ENCODE measurements around the gene RCSD1.

The RCSD1 gene

GRCh38 chr1:167643441-167643840 lies 13.4 kb downstream of the RCSD1 start:
- no peak for DNase-seq (ENCODE audit: low spot score)

GRCh38 chr1:167644551-167644950 lies 14.5 kb downstream of the RCSD1 start:
- no peak for DNase-seq (ENCODE audit: low spot score)

GRCh38 chr1:167645140-167645541 lies 15.1 kb downstream of the RCSD1 start:
- DNase-seq (ENCODE audit: low spot score), result no peak

GRCh38 chr1:167645625-167646414 lies 15.8 kb downstream of the RCSD1 start:
- no peak for DNase-seq (ENCODE audit: low spot score)

GRCh38 chr1:167648252-167648849 lies 18.3 kb downstream of the RCSD1 start:
- no peak for DNase-seq (ENCODE audit: low spot score)

GRCh38 chr1:167648978-167649744 lies 19.1 kb downstream of the RCSD1 start:
- DNase-seq (ENCODE audit: low spot score), result no peak

GRCh38 chr1:167650269-167651160 lies 20.5 kb downstream of the RCSD1 start:
- no peak for DNase-seq (ENCODE audit: low spot score)

GRCh38 chr1:167651161-167651693 lies 21.2 kb downstream of the RCSD1 start:
- DNase-seq (ENCODE audit: low spot score), result no peak

GRCh38 chr1:167654975-167655575 lies 25.0 kb downstream of the RCSD1 start:
- DNase-seq (ENCODE audit: low spot score), result no peak

GRCh38 chr1:167656657-167657056 lies 26.6 kb downstream of the RCSD1 start:
- no peak for DNase-seq (ENCODE audit: low spot score)

- no peak for DNase-seq (ENCODE audit: low spot score)
Measured at GRCh38 chr1:167658574-167659328, 28.7 kb downstream of the RCSD1 start.

- no peak for DNase-seq (ENCODE audit: low spot score)
Measured at GRCh38 chr1:167659450-167659849, 29.4 kb downstream of the RCSD1 start.

GRCh38 chr1:167659881-167660280 lies 29.8 kb downstream of the RCSD1 start:
- no peak for DNase-seq (ENCODE audit: low spot score)

- no peak for DNase-seq (ENCODE audit: low spot score)
Measured at GRCh38 chr1:167661527-167662426, 31.7 kb downstream of the RCSD1 start.

- no peak for DNase-seq (ENCODE audit: low spot score)
Measured at GRCh38 chr1:167663002-167663772, 33.2 kb downstream of the RCSD1 start.

GRCh38 chr1:167665469-167665868 lies 35.4 kb downstream of the RCSD1 start:
- DNase-seq (ENCODE audit: low spot score), result no peak

- no peak for DNase-seq (ENCODE audit: low spot score)
Measured at GRCh38 chr1:167666416-167666815, 36.4 kb downstream of the RCSD1 start.

GRCh38 chr1:167667536-167667935 lies 37.5 kb downstream of the RCSD1 start:
- DNase-seq (ENCODE audit: low spot score), result no peak

GRCh38 chr1:167668108-167668507 lies 38.1 kb downstream of the RCSD1 start:
- DNase-seq (ENCODE audit: low spot score), result no peak
